ENCODE results near the gene KCNAB1.
"Not testable (repeated sequence)": the region's sequence is repeated elsewhere in the genome, so short reads cannot be mapped to it uniquely, and the experiment has no call there.

KCNAB1 gene

GRCh38 chr3:156137397-156137796, 17.0 kb downstream of the KCNAB1 start:
- not testable (repeated sequence) for DNase-seq (ENCODE audit: low read depth, low spot score)

- DNase-seq (ENCODE audit: low read depth, low spot score): no peak
Observed at GRCh38 chr3:156140001-156140595, 19.7 kb downstream of the KCNAB1 start.

GRCh38 chr3:156142702-156143101, 22.3 kb downstream of the KCNAB1 start:
- peak; percentile 11 for DNase-seq (ENCODE audit: low read depth, low spot score)

GRCh38 chr3:156143136-156143535, 22.8 kb downstream of the KCNAB1 start:
- no peak for DNase-seq (ENCODE audit: low read depth, low spot score)

- DNase-seq (ENCODE audit: low read depth, low spot score): no peak
Observed at GRCh38 chr3:156144060-156144459, 23.7 kb downstream of the KCNAB1 start.

GRCh38 chr3:156145866-156146265, 25.5 kb downstream of the KCNAB1 start:
- no peak for DNase-seq (ENCODE audit: low read depth, low spot score)

GRCh38 chr3:156148345-156148945, 28.1 kb downstream of the KCNAB1 start:
- DNase-seq (ENCODE audit: low read depth, low spot score): no peak

- no peak for DNase-seq (ENCODE audit: low read depth, low spot score)
Observed at GRCh38 chr3:156148946-156149381, 28.6 kb downstream of the KCNAB1 start.

GRCh38 chr3:156149876-156150275, 29.5 kb downstream of the KCNAB1 start:
- DNase-seq (ENCODE audit: low read depth, low spot score): no peak

GRCh38 chr3:156150434-156151066, 30.2 kb downstream of the KCNAB1 start:
- peak; percentile 49 for DNase-seq (ENCODE audit: low read depth, low spot score)

- peak; percentile 69 for DNase-seq (ENCODE audit: low read depth, low spot score)
Observed at GRCh38 chr3:156151824-156152428, 31.5 kb downstream of the KCNAB1 start.

- DNase-seq (ENCODE audit: low read depth, low spot score): no peak
Observed at GRCh38 chr3:156158656-156159295, 38.4 kb downstream of the KCNAB1 start.

GRCh38 chr3:156160647-156161046, 40.3 kb downstream of the KCNAB1 start:
- no peak for DNase-seq (ENCODE audit: low read depth, low spot score)

GRCh38 chr3:156161172-156161571, 40.8 kb downstream of the KCNAB1 start:
- DNase-seq (ENCODE audit: low read depth, low spot score): no peak

- DNase-seq (ENCODE audit: low read depth, low spot score): no peak
Observed at GRCh38 chr3:156163848-156164247, 43.5 kb downstream of the KCNAB1 start.

GRCh38 chr3:156166808-156167207, 46.4 kb downstream of the KCNAB1 start:
- no peak for DNase-seq (ENCODE audit: low read depth, low spot score)

GRCh38 chr3:156170571-156170970, 50.2 kb downstream of the KCNAB1 start:
- no peak for DNase-seq (ENCODE audit: low read depth, low spot score)

- no peak for DNase-seq (ENCODE audit: low read depth, low spot score)
Observed at GRCh38 chr3:156171281-156172267, 51.2 kb downstream of the KCNAB1 start.

- DNase-seq (ENCODE audit: low read depth, low spot score): no peak
Observed at GRCh38 chr3:156172536-156172935, 52.2 kb downstream of the KCNAB1 start.

GRCh38 chr3:156174229-156174847, 54.0 kb downstream of the KCNAB1 start:
- no peak for DNase-seq (ENCODE audit: low read depth, low spot score)

GRCh38 chr3:156175570-156175969, 55.2 kb downstream of the KCNAB1 start:
- DNase-seq (ENCODE audit: low read depth, low spot score): no peak

Data from ELF-1 (cell line).